ENCODE measurements around the gene C4orf36.

Gene C4orf36

GRCh38 chr4:86891762-86892635 lies at the start of gene C4orf36:
TSS of gene C4orf36 (minus strand) at chr4:86892422. CDS start at chr4:86891520, 902 bp downstream.
- peak; percentile 73 for DNase-seq

GRCh38 chr4:86940920-86941460 lies 48.8 kb upstream of the C4orf36 start:
- no peak for DNase-seq

GRCh38 chr4:86939729-86940575 lies 47.7 kb upstream of the C4orf36 start:
- DNase-seq: peak; percentile 22

GRCh38 chr4:86938771-86939520 lies 46.7 kb upstream of the C4orf36 start:
- DNase-seq: no peak

GRCh38 chr4:86935853-86936733 lies 43.9 kb upstream of the C4orf36 start:
- peak; percentile 74 for DNase-seq

- DNase-seq: no peak
These were observed 43.3 kb upstream of the C4orf36 start for GRCh38 chr4:86935566-86935852.

- peak; percentile 90 for DNase-seq
These were observed 42.7 kb upstream of the C4orf36 start, which contains the start of gene AFF1 for GRCh38 chr4:86934771-86935565. TSS of gene AFF1 (plus strand) at chr4:86935011. CDS start at chr4:86948534, 13,523 bp downstream.

GRCh38 chr4:86934147-86934770 lies 42.0 kb upstream of the C4orf36 start:
- no peak for DNase-seq

- no peak for DNase-seq
These were observed 36.4 kb upstream of the C4orf36 start for GRCh38 chr4:86928400-86929255.

GRCh38 chr4:86927843-86928395 lies 35.7 kb upstream of the C4orf36 start:
- peak; percentile 95 for DNase-seq

- DNase-seq: peak; percentile 25
These were observed 34.3 kb upstream of the C4orf36 start for GRCh38 chr4:86926435-86927086.

GRCh38 chr4:86924811-86925210 lies 32.6 kb upstream of the C4orf36 start:
- peak; percentile 89 for DNase-seq

- peak; percentile 60 for DNase-seq
These were observed 29.5 kb upstream of the C4orf36 start for GRCh38 chr4:86921608-86922252.

GRCh38 chr4:86919561-86920223 lies 27.5 kb upstream of the C4orf36 start:
- peak; percentile 45 for DNase-seq

- peak; percentile 87 for DNase-seq
These were observed 26.4 kb upstream of the C4orf36 start for GRCh38 chr4:86918539-86919072.

GRCh38 chr4:86917212-86918039 lies 25.2 kb upstream of the C4orf36 start:
- no peak for DNase-seq
